SK-N-SH treated with all-trans-retinoic acid at 6 μM for 48 hours (cell line): ENCODE measurements around the gene SMCO4.

ENCODE experiments used
- ATAC-seq: fragments of 200-7000 bp; cut with Tn5 transposase; 3 replicates; pipeline ENCODE4 v1.9.1; 2020; ENCODE audit warnings: mild to moderate bottlenecking, moderate library complexity
- ARNTL ChIP-seq: fragments of 450-650 bp; formaldehyde crosslinking; IDR thresholded peaks from 2 replicates; pipeline ENCODE4 v1.5.0; 2020; ENCODE audit warnings: low read depth, mild to moderate bottlenecking, moderate library complexity, borderline replicate concordance
- BACH2 ChIP-seq: fragments of 250-450 bp; sonication (Bioruptor Pico); IDR thresholded peaks from 2 replicates; pipeline ENCODE4 v1.9.0; 2021; ENCODE audit warnings: mild to moderate bottlenecking, borderline replicate concordance
- CSDC2 ChIP-seq: fragments of 250-450 bp; sonication (Bioruptor Pico); IDR thresholded peaks from 2 replicates; pipeline ENCODE4 v1.5.0; 2020; ENCODE audit warnings: mild to moderate bottlenecking, moderate library complexity
- ESRRG ChIP-seq: fragments of 250-450 bp; sonication (Bioruptor Pico); IDR thresholded peaks from 2 replicates; pipeline ENCODE4 v1.6.1; 2021; ENCODE audit warnings: mild to moderate bottlenecking
- GLIS3 ChIP-seq: fragments of 250-450 bp; sonication (Bioruptor Pico); IDR thresholded peaks from 2 replicates; pipeline ENCODE4 v1.5.0; 2020; ENCODE audit warnings: mild to moderate bottlenecking, moderate library complexity
- ISL1 ChIP-seq: fragments of 250-450 bp; sonication (Bioruptor Pico); IDR thresholded peaks from 2 replicates; pipeline ENCODE4 v2.1.2; 2022; ENCODE audit warnings: mild to moderate bottlenecking, moderate library complexity
- OSR1 ChIP-seq: fragments of 250-450 bp; sonication (Bioruptor Pico); IDR thresholded peaks from 2 replicates; pipeline ENCODE4 v1.8.0; 2022; ENCODE audit warnings: moderate library complexity, mild to moderate bottlenecking, inconsistent platforms
- PPARA ChIP-seq: fragments of 250-450 bp; sonication (Bioruptor Pico); IDR thresholded peaks from 2 replicates; pipeline ENCODE4 v1.5.0; 2020; ENCODE audit warnings: mild to moderate bottlenecking, borderline replicate concordance
- RARB ChIP-seq: fragments of 250-450 bp; sonication (Bioruptor Pico); IDR thresholded peaks from 2 replicates; pipeline ENCODE4 v1.8.0; 2021; ENCODE audit warnings: mild to moderate bottlenecking, moderate library complexity
- SNAI2 ChIP-seq: fragments of 250-450 bp; sonication (Bioruptor Pico); IDR thresholded peaks from 2 replicates; pipeline ENCODE4 v1.5.0; 2020; ENCODE audit warnings: mild to moderate bottlenecking, moderate library complexity
- TCF4 ChIP-seq: fragments of 250-450 bp; sonication (Bioruptor Pico); IDR thresholded peaks from 2 replicates; pipeline ENCODE4 v1.8.0; 2021; ENCODE audit warnings: mild to moderate bottlenecking, moderate library complexity, borderline replicate concordance
- TOX ChIP-seq: fragments of 250-450 bp; sonication (Bioruptor Pico); IDR thresholded peaks from 2 replicates; pipeline ENCODE4 v1.8.0; 2021; ENCODE audit warnings: mild to moderate bottlenecking, moderate library complexity, borderline replicate concordance
- ZC3H10 ChIP-seq: fragments of 250-450 bp; sonication (Bioruptor Pico); IDR thresholded peaks from 2 replicates; pipeline ENCODE4 v1.5.1; 2021; ENCODE audit warnings: mild to moderate bottlenecking, moderate library complexity
- ZFP3 ChIP-seq: fragments of 250-450 bp; sonication (Bioruptor Pico); IDR thresholded peaks from 2 replicates; pipeline ENCODE4 v1.5.0; 2020; ENCODE audit warnings: mild to moderate bottlenecking, moderate library complexity
- ZFP30 ChIP-seq: fragments of 450-650 bp; formaldehyde crosslinking; IDR thresholded peaks from 2 replicates; pipeline ENCODE4 v1.5.0; 2022; ENCODE audit warnings: mild to moderate bottlenecking, moderate library complexity
- TF ChIP-seq, protein P1 (sequence below): fragments of 250-450 bp; sonication (Bioruptor Pico); IDR thresholded peaks from 2 replicates; pipeline ENCODE4 v1.5.1; 2021; ENCODE audit warnings: mild to moderate bottlenecking, moderate library complexity
- TF ChIP-seq, protein P2 (sequence below): fragments of 250-450 bp; sonication (Bioruptor Pico); IDR thresholded peaks from 2 replicates; pipeline ENCODE4 v1.5.0; 2020; ENCODE audit warnings: mild to moderate bottlenecking, moderate library complexity
- TF ChIP-seq, protein P3 (sequence below): fragments of 250-450 bp; sonication (Bioruptor Pico); IDR thresholded peaks from 2 replicates; pipeline ENCODE4 v1.8.0; 2020; ENCODE audit warnings: mild to moderate bottlenecking, moderate library complexity, borderline replicate concordance
- TF ChIP-seq, protein P4 (sequence below): fragments of 250-450 bp; sonication (Bioruptor Pico); IDR thresholded peaks from 2 replicates; pipeline ENCODE4 v1.5.1; 2020; ENCODE audit warnings: low read depth, mild to moderate bottlenecking, moderate library complexity

SMCO4 gene

DNA sequence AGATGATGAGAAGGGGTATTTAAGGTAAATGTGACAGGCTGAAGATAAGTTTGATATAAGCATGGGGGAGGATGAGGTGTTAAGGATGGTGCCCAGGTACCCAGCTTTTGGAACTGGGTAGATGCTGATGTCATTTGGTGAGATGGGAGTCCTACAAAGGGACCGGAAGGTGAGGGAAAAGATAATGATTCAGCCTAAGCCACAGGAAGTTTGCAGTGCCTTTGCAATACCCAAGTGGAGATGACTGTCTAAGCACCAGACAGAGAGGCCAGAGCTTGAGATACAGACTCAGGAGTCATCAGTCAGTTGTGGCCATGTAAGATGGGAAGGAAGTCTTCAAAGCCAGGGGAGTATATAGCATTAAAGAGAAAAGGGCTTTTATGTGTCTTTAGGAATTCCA, 30.0 kb upstream of the SMCO4 start:
- TF ChIP-seq ISL1 (CRISPR knock-in tag), result no peak
- no peak for TF ChIP-seq BACH2
- TF ChIP-seq, protein P1, sequence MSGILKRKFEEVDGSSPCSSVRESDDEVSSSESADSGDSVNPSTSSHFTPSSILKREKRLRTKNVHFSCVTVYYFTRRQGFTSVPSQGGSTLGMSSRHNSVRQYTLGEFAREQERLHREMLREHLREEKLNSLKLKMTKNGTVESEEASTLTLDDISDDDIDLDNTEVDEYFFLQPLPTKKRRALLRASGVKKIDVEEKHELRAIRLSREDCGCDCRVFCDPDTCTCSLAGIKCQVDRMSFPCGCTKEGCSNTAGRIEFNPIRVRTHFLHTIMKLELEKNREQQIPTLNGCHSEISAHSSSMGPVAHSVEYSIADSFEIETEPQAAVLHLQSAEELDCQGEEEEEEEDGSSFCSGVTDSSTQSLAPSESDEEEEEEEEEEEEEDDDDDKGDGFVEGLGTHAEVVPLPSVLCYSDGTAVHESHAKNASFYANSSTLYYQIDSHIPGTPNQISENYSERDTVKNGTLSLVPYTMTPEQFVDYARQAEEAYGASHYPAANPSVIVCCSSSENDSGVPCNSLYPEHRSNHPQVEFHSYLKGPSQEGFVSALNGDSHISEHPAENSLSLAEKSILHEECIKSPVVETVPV, result no peak
- TF ChIP-seq TOX (CRISPR knock-in tag), result no peak
- no peak for TF ChIP-seq ZFP30 (CRISPR knock-in tag)
- no peak for TF ChIP-seq TCF4 (CRISPR knock-in tag)
- ATAC-seq, result no peak

DNA sequence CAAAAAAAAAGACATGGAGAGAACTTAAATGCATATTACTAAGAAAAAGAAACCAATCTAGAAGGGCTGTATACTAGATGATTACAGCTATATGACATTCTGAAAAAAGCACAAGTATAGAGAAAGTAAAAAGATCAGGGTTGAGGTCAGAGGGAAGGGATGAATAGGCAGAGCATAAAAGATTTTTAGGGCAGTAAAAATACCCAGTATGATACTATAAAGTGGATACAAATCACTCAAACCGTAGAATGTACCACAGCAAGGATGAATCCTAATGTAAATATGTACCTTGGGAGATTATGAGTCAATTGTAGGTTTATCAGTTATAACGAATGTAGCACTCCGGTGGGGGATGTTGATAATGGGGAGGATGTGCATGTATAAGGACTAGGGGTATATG, 29.4 kb upstream of the SMCO4 start:
- ATAC-seq, result no peak

DNA sequence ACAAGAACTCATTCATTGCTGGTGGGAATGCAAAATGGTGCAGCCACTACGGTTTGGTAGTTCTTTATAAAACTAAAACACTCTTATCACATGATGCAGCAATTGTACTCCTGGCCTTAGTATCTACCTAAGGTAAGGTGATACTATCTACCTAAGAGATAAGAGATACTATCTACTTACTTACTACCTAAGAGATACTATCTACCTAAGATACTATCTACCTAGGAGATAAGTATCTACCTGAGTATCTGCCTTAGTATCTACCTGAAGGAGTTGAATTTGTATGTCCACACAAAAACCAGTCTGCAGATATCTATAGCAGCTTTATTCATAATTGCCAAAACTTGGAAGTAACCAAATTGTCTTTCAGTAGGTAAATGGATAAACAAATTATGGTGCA, 29.0 kb upstream of the SMCO4 start:
- ATAC-seq, result no peak
- TF ChIP-seq SNAI2 (CRISPR knock-in tag) (no peak), CSDC2 (CRISPR knock-in tag) (no peak)
- TF ChIP-seq, protein P2, sequence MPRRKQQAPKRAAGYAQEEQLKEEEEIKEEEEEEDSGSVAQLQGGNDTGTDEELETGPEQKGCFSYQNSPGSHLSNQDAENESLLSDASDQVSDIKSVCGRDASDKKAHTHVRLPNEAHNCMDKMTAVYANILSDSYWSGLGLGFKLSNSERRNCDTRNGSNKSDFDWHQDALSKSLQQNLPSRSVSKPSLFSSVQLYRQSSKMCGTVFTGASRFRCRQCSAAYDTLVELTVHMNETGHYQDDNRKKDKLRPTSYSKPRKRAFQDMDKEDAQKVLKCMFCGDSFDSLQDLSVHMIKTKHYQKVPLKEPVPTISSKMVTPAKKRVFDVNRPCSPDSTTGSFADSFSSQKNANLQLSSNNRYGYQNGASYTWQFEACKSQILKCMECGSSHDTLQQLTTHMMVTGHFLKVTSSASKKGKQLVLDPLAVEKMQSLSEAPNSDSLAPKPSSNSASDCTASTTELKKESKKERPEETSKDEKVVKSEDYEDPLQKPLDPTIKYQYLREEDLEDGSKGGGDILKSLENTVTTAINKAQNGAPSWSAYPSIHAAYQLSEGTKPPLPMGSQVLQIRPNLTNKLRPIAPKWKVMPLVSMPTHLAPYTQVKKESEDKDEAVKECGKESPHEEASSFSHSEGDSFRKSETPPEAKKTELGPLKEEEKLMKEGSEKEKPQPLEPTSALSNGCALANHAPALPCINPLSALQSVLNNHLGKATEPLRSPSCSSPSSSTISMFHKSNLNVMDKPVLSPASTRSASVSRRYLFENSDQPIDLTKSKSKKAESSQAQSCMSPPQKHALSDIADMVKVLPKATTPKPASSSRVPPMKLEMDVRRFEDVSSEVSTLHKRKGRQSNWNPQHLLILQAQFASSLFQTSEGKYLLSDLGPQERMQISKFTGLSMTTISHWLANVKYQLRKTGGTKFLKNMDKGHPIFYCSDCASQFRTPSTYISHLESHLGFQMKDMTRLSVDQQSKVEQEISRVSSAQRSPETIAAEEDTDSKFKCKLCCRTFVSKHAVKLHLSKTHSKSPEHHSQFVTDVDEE, result no peak
- TF ChIP-seq, protein P1, result no peak

More for the DNA sequence above, 29.4 kb upstream of the SMCO4 start:
- TF ChIP-seq ZFP30 (CRISPR knock-in tag) (no peak), TOX (CRISPR knock-in tag) (no peak), RARB (CRISPR knock-in tag) (no peak), ZFP3 (CRISPR knock-in tag) (no peak), ARNTL (CRISPR knock-in tag) (no peak), ESRRG (CRISPR knock-in tag) (no peak), GLIS3 (no peak), BACH2 (no peak), TCF4 (CRISPR knock-in tag) (no peak), PPARA (CRISPR knock-in tag) (no peak), OSR1 (CRISPR knock-in tag) (no peak), ISL1 (CRISPR knock-in tag) (no peak), ZC3H10 (CRISPR knock-in tag) (no peak)
- TF ChIP-seq, protein P3, sequence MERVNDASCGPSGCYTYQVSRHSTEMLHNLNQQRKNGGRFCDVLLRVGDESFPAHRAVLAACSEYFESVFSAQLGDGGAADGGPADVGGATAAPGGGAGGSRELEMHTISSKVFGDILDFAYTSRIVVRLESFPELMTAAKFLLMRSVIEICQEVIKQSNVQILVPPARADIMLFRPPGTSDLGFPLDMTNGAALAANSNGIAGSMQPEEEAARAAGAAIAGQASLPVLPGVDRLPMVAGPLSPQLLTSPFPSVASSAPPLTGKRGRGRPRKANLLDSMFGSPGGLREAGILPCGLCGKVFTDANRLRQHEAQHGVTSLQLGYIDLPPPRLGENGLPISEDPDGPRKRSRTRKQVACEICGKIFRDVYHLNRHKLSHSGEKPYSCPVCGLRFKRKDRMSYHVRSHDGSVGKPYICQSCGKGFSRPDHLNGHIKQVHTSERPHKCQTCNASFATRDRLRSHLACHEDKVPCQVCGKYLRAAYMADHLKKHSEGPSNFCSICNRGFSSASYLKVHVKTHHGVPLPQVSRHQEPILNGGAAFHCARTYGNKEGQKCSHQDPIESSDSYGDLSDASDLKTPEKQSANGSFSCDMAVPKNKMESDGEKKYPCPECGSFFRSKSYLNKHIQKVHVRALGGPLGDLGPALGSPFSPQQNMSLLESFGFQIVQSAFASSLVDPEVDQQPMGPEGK (CRISPR knock-in tag), result no peak
- TF ChIP-seq, protein P4, sequence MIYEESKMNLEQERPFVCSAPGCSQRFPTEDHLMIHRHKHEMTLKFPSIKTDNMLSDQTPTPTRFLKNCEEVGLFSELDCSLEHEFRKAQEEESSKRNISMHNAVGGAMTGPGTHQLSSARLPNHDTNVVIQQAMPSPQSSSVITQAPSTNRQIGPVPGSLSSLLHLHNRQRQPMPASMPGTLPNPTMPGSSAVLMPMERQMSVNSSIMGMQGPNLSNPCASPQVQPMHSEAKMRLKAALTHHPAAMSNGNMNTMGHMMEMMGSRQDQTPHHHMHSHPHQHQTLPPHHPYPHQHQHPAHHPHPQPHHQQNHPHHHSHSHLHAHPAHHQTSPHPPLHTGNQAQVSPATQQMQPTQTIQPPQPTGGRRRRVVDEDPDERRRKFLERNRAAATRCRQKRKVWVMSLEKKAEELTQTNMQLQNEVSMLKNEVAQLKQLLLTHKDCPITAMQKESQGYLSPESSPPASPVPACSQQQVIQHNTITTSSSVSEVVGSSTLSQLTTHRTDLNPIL (CRISPR knock-in tag), result no peak

DNA sequence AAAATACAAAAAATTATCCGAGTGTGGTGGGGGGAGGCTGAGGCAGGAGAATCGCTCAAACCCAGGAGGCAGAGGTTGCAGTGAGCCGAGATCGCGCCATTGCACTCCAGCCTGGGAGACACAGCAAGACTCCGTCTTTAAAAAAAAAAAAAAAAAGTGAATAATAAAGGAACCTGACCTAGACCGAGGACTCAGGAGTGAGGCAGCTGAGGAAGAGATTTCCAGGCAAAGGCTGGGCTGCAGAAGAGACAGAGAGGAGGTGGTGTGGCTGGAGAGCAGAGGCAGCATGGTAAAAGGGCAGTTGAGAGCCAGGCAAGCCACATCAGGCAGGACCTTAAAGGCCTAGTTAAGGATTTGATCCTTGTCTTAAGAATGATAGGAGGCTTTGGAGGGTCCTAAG, 28.4 kb upstream of the SMCO4 start:
- no peak for TF ChIP-seq ARNTL (CRISPR knock-in tag)
- TF ChIP-seq, all 23 proteins: peak for 0
- ATAC-seq, result no peak
